Kidney epithelial cell (primary cell): Measurements from ENCODE around the gene CD200. TPM values are rescaled to one million over a fixed set of nuclear protein-coding genes. Genes with fewer than 3 reads are reported as not detected.

Source experiments
- DNase-seq: peaks from one replicate; pipeline ENCODE4 v3.0.0-alpha.2; 2010; ENCODE audit warnings: low read depth
- H3K27me3 ChIP-seq: 2 replicates; pipeline ENCODE4 v1.6.0; 2011; ENCODE audit warnings: low read length; ENCODE audit not compliant: control insufficient read depth, insufficient read depth
- H3K36me3 ChIP-seq: 2 replicates; pipeline ENCODE4 v1.5.1; 2011; ENCODE audit warnings: low read length; ENCODE audit not compliant: control insufficient read depth, insufficient read depth
- H3K4me3 ChIP-seq: 2 replicates; pipeline ENCODE4 v1.5.1; 2011; ENCODE audit warnings: low read depth, mild to moderate bottlenecking, control low read depth, low read length
- CTCF ChIP-seq: IDR thresholded peaks from 2 replicates; pipeline ENCODE4 v1.5.1; 2011; ENCODE audit warnings: mild to moderate bottlenecking, moderate library complexity, low read length, control low read depth, inconsistent platforms; ENCODE audit not compliant: insufficient read depth, poor library complexity, severe bottlenecking
- total RNA-seq: library from RNA; depleted of rRNA; stranded (reverse); fragments of >200 nt; gene quantifications from 2 replicates; pipeline ENCODE4 v1.2.3, GENCODE V29; 2015

The CD200 gene
- total RNA-seq, 1 donor from 2014 or later: 19.2 TPM

GRCh38 chr3:112339609-112340008, 6.7 kb downstream of the CD200 start:
- Histone ChIP-seq H3K4me3 (no peak overlapping the region), H3K27me3 (no peaks in the 10 kb centered on the region), H3K36me3 (no peaks in the 10 kb centered on the region)
- no peak for TF ChIP-seq CTCF
- DNase-seq: no peak

GRCh38 chr3:112341386-112341785, 8.4 kb downstream of the CD200 start:
- H3K36me3 ChIP-seq: no peaks in the 10 kb centered on the region
- no peak for TF ChIP-seq CTCF
- DNase-seq: no peak
- H3K27me3 ChIP-seq: no peaks in the 10 kb centered on the region
- H3K4me3 ChIP-seq: no peak overlapping the region

- no peaks in the 10 kb centered on the region for H3K27me3 ChIP-seq
- no peaks in the 10 kb centered on the region for H3K36me3 ChIP-seq
- TF ChIP-seq CTCF: no peak
- DNase-seq: no peak
- no peak overlapping the region for H3K4me3 ChIP-seq
These were observed 12.7 kb downstream of the CD200 start for GRCh38 chr3:112345681-112346080.

GRCh38 chr3:112346491-112347122, 13.7 kb downstream of the CD200 start:
- H3K4me3 ChIP-seq: no peak overlapping the region
- no peak for TF ChIP-seq CTCF
- no peak for DNase-seq

GRCh38 chr3:112348943-112349342, 16.0 kb downstream of the CD200 start:
- DNase-seq: no peak
- no peak for TF ChIP-seq CTCF

More at GRCh38 chr3:112346491-112347122, 13.7 kb downstream of the CD200 start:
- Histone ChIP-seq H3K36me3 (no peaks in the 10 kb centered on the region), H3K27me3 (no peaks in the 10 kb centered on the region)

GRCh38 chr3:112349557-112349956, 16.6 kb downstream of the CD200 start:
- no peak for TF ChIP-seq CTCF
- no peak for DNase-seq
- no peaks in the 10 kb centered on the region for H3K36me3 ChIP-seq
- no peaks in the 10 kb centered on the region for H3K27me3 ChIP-seq
- no peak overlapping the region for H3K4me3 ChIP-seq

More at GRCh38 chr3:112348943-112349342, 16.0 kb downstream of the CD200 start:
- H3K27me3 ChIP-seq: no peaks in the 10 kb centered on the region
- no peaks in the 10 kb centered on the region for H3K36me3 ChIP-seq
- H3K4me3 ChIP-seq: no peak overlapping the region
